K562 (cell line): ENCODE results near the gene SENP8. TPM values are rescaled to one million over a fixed set of nuclear protein-coding genes. Genes with fewer than 3 reads are reported as not detected.
"Not testable (repeated sequence)": the region's sequence is repeated elsewhere in the genome, so short reads cannot be mapped to it uniquely, and the experiment has no call there.

ENCODE experiments used
- ATAC-seq: fragments of 200-7000 bp; cut with Tn5 transposase; 3 replicates; pipeline ENCODE4 v1.9.1; 2020; ENCODE audit warnings: moderate library complexity
- BruUV-seq: library from RNA; stranded (reverse); fragments of 400-500 nt; replicated peaks from 2 replicates; lab custom pipeline; 2021; lab: Mats Ljungman, UMichigan
- CTCF ChIA-PET: fragments of 300-600 bp; formaldehyde crosslinking; extraction: SDS; loops from one replicate; lab custom pipeline; 2021; ENCODE audit warnings: low intra/inter-chr PET ratio; lab: Yijun Ruan, JAX
- POLR2A ChIA-PET: fragments of 300-600, 350-650 bp; sonication (Branson Sonifier 250); formaldehyde crosslinking; extraction: SDS; loops from one replicate; lab custom pipeline; 2021; ENCODE audit warnings: antibody characterized with exemption, inconsistent platforms; lab: Yijun Ruan, JAX
- DNase-seq, 4 experiments: peaks; one replicate each; pipeline versions ENCODE4 v3.0.0 to v3.0.0-alpha.2; 2011 to 2018; ENCODE audit warnings: low spot score in 3 of 4, mixed read lengths in 3 of 4; ENCODE audit errors: extremely low read depth in 1 of 4
- FAIRE-seq: peaks from 2 replicates; lab custom pipeline; 2011; peaks lifted over from hg19 to GRCh38; lab: Jason Lieb, UNC
- H2AFZ ChIP-seq: 2 replicates; pipeline ENCODE4 v1.6.0; 2011; ENCODE audit warnings: low read depth, low read length, control low read depth, inconsistent platforms
- H3K27ac ChIP-seq: fragments of 200-600 bp; 3 replicates; pipeline ENCODE4 v1.8.0; 2011; ENCODE audit warnings: low read depth, mild to moderate bottlenecking, control low read depth, inconsistent platforms, low read length, moderate library complexity, mixed read lengths; ENCODE audit errors: extremely low read depth
- H3K27me3 ChIP-seq, 2 experiments: fragments of 300-600 bp in 1 of 2; 2 replicates in 1 of 2; 3 replicates in 1 of 2; pipeline versions ENCODE4 v1.6.0 to v1.8.0; 2011; ENCODE audit warnings: inconsistent platforms in 2 of 2, low read length in 2 of 2, mild to moderate bottlenecking in 1 of 2, mixed read lengths in 1 of 2, moderate library complexity in 1 of 2; ENCODE audit not compliant: control insufficient read depth in 2 of 2, insufficient read depth in 2 of 2
- H3K36me3 ChIP-seq: fragments of 300-600 bp; 3 replicates; pipeline ENCODE4 v1.8.0; 2011; ENCODE audit warnings: mild to moderate bottlenecking, low read length, inconsistent platforms; ENCODE audit not compliant: control insufficient read depth, insufficient read depth
- H3K4me1 ChIP-seq, 2 experiments: fragments of 200-600 bp in 1 of 2; replicated peaks in 1 of 2; 2 replicates in 1 of 2; 3 replicates in 1 of 2; pipeline versions ENCODE4 v1.5.1 to v1.8.0; 2011; ENCODE audit warnings: inconsistent platforms in 2 of 2, low read length in 2 of 2, mild to moderate bottlenecking in 1 of 2, mixed read lengths in 1 of 2, moderate library complexity in 1 of 2; ENCODE audit not compliant: control insufficient read depth in 2 of 2, insufficient read depth in 2 of 2
- H3K4me2 ChIP-seq: 2 replicates; pipeline ENCODE4 v1.6.1; 2011; ENCODE audit warnings: low read length, control low read depth, inconsistent platforms, mixed read lengths; ENCODE audit not compliant: insufficient read depth
- H3K4me3 ChIP-seq: fragments of 200-600 bp; sonication (generic), shearing (Covaris generic); 2 replicates; pipeline ENCODE4 v1.5.1; 2016; ENCODE audit warnings: control low read depth, inconsistent platforms
- H3K79me2 ChIP-seq: fragments of 200-600 bp; 3 replicates; pipeline ENCODE4 v1.8.0; 2011; ENCODE audit warnings: low read length, inconsistent platforms; ENCODE audit not compliant: control insufficient read depth, insufficient read depth
- H3K9ac ChIP-seq, 2 experiments: 2 replicates each; pipeline versions ENCODE4 v1.6.0 to v1.6.1; 2011; ENCODE audit warnings: low read depth in 2 of 2, low read length in 2 of 2, control low read depth in 1 of 2, inconsistent platforms in 1 of 2, mild to moderate bottlenecking in 1 of 2, mixed read lengths in 1 of 2; ENCODE audit not compliant: insufficient read depth in 1 of 2
- H3K9me1 ChIP-seq: one replicate; pipeline ENCODE4 v1.6.0; 2011; ENCODE audit warnings: inconsistent platforms, mild to moderate bottlenecking, low read length, moderate library complexity; ENCODE audit not compliant: control insufficient read depth, insufficient read depth
- H3K9me3 ChIP-seq: replicated peaks from 2 replicates; pipeline ENCODE4 v1.5.1; 2011; ENCODE audit warnings: low read depth, low read length, inconsistent platforms; ENCODE audit not compliant: control insufficient read depth, insufficient read depth
- H4K20me1 ChIP-seq: replicated peaks from 2 replicates; pipeline ENCODE4 v1.6.1; 2011; ENCODE audit warnings: low read length, inconsistent platforms, mixed read lengths; ENCODE audit not compliant: control insufficient read depth, insufficient read depth
- CBX1 ChIP-seq: sonication (generic); IDR thresholded peaks from 2 replicates; pipeline ENCODE4 v1.6.1; 2016; ENCODE audit warnings: antibody characterized with exemption, low read depth, mild to moderate bottlenecking
- EP400 ChIP-seq: fragments of 450-650 bp; IDR thresholded peaks from 2 replicates; pipeline ENCODE4 v1.6.1; 2017; ENCODE audit warnings: antibody characterized with exemption, mild to moderate bottlenecking, moderate library complexity
- MAFF ChIP-seq: IDR thresholded peaks from 2 replicates; pipeline ENCODE4 v1.6.1; 2012; ENCODE audit warnings: low read length, improper control_type of control experiment
- NFIC ChIP-seq: fragments of 450-650 bp; IDR thresholded peaks from 2 replicates; pipeline ENCODE4 v1.6.1; 2017; ENCODE audit warnings: mild to moderate bottlenecking, inconsistent platforms
- RAD51 ChIP-seq: fragments of 450-650 bp; IDR thresholded peaks from 2 replicates; pipeline ENCODE4 v1.7.1; 2016; ENCODE audit warnings: low read depth, mild to moderate bottlenecking, borderline replicate concordance
- SAP30 ChIP-seq: fragments of 200-600 bp; sonication (generic); IDR thresholded peaks from 2 replicates; pipeline ENCODE4 v1.6.1; 2012; ENCODE audit warnings: borderline replicate concordance, low read depth, mild to moderate bottlenecking, moderate library complexity, low read length, control low read depth, inconsistent platforms; ENCODE audit not compliant: insufficient read depth, poor library complexity, severe bottlenecking
- STAT5A ChIP-seq: IDR thresholded peaks from 2 replicates; pipeline ENCODE4 v1.6.1; 2012; ENCODE audit warnings: low read length, inconsistent platforms, borderline replicate concordance
- TBP ChIP-seq: optimal IDR thresholded peaks from 2 replicates; pipeline ENCODE3; 2011; ENCODE audit warnings: low read depth, low read length, improper control_type of control experiment
- ZNF3 ChIP-seq: fragments of 250-450 bp; sonication (Bioruptor Pico); IDR thresholded peaks from 2 replicates; pipeline ENCODE4 v1.5.0; 2021; ENCODE audit warnings: mild to moderate bottlenecking, moderate library complexity
- ZNF507 ChIP-seq: conservative IDR thresholded peaks from 2 replicates; pipeline ENCODE4 v1.6.1; 2017; ENCODE audit warnings: missing genetic modification characterization, missing compliant biosample characterization
- ZNF717 ChIP-seq: fragments of 250-450 bp; sonication (Bioruptor Pico); IDR thresholded peaks from 2 replicates; pipeline ENCODE4 v1.5.0; 2021
- WGBS: fragments of 100-300 bp; shearing (Covaris generic); methylation state at CpG from one replicate; pipeline ENCODE4 v1.1.6; 2016; ENCODE audit warnings: low coverage, mixed read lengths; ENCODE audit not compliant: insufficient coverage; ENCODE audit errors: missing lambda C conversion rate; 5-methylcytosine and 5-hydroxymethylcytosine counted together
- in situ Hi-C: fragments of 300-500 bp; cut with MboI; formaldehyde crosslinking; loops from 4 replicates; pipeline ENCODE4 v1.15.0; 2018; ENCODE audit warnings: inconsistent platforms, mixed read lengths
- intact Hi-C: fragments of 100-400 bp; cut with micrococcal nuclease; formaldehyde crosslinking; loops from 2 replicates; pipeline ENCODE4 v1.14.2; 2022
- polyA plus RNA-seq, 8 experiments: library from polyadenylated mRNA; depleted of rRNA in 4 of 8; stranded (reverse) in 5 of 8; unstranded in 3 of 8; fragments of >200 nt; fragmentation: Nextera tagmentation in 2 of 8; fragmentation: Illumina TruSeq in 1 of 8; extraction: Ambion mirVana in 2 of 8; extraction: Trizol in 1 of 8; gene quantifications; 2 replicates each; pipeline versions ENCODE4 v1.2.1 to v1.2.3, GENCODE V29; 2011 to 2014; ENCODE audit warnings: inconsistent platforms in 1 of 8, missing spikeins in 1 of 8
- total RNA-seq, 7 experiments: library from RNA; depleted of rRNA in 6 of 7; stranded (reverse); fragments of >200 nt in 6 of 7; fragmentation: Illumina TruSeq in 2 of 7; extraction: Trizol in 2 of 7; gene quantifications; 2 replicates each; pipeline versions ENCODE4 v1.2.1 to v1.2.3, GENCODE V29; 2011 to 2021; ENCODE audit warnings: low replicate concordance in 1 of 7
- TF ChIP-seq, protein P1 (sequence below): sonication (generic); formaldehyde crosslinking; IDR thresholded peaks from 2 replicates; pipeline ENCODE4 v1.8.0; 2023; ENCODE audit warnings: mild to moderate bottlenecking, missing genetic modification reagents
- TF ChIP-seq, protein P2 (sequence below): fragments of 250-450 bp; sonication (Bioruptor Pico); IDR thresholded peaks from 2 replicates; pipeline ENCODE4 v1.5.0; 2021; ENCODE audit warnings: mild to moderate bottlenecking, borderline replicate concordance

Gene SENP8
- total and polyA plus RNA-seq, 9 of the 15 experiments (the other 6 are each of a cell fraction or from before 2014, with no cell fraction given) = 1.4 to 5.4 (median 2.4) TPM

DNA sequence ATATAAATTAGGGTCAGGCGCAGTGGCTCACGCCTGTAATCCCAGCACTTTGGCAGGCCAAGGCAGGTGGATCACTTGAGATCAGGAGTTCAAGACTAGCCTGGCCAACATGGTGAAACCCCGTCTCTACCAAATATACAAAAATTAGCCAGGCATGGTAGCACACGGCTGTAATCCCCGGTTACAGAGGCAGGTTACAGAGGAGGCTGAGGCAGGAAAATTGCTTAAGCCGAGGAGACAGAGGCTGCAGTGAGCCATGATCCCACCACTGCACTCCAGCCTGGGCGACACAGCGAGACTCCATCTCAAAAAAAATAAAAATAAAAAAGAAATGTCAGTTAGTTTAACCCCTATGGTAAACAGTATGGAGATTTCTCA lies 46.8 kb upstream of the SENP8 start:
- H3K9me1 ChIP-seq, H3K27me3 ChIP-seq, in situ Hi-C loops, ATAC-seq, POLR2A ChIA-PET, H3K9me3 ChIP-seq, DNase-seq, BruUV-seq, intact Hi-C loops, H3K4me1 ChIP-seq, H3K9ac ChIP-seq, H2AFZ ChIP-seq, CTCF ChIA-PET, H4K20me1 ChIP-seq, FAIRE-seq, H3K27ac ChIP-seq, H3K4me3 ChIP-seq, H3K4me2 ChIP-seq, H3K79me2 ChIP-seq, H3K36me3 ChIP-seq: not testable (repeated sequence)
- WGBS = 34% methylated on average over 8 of the region's 8 CpGs

DNA sequence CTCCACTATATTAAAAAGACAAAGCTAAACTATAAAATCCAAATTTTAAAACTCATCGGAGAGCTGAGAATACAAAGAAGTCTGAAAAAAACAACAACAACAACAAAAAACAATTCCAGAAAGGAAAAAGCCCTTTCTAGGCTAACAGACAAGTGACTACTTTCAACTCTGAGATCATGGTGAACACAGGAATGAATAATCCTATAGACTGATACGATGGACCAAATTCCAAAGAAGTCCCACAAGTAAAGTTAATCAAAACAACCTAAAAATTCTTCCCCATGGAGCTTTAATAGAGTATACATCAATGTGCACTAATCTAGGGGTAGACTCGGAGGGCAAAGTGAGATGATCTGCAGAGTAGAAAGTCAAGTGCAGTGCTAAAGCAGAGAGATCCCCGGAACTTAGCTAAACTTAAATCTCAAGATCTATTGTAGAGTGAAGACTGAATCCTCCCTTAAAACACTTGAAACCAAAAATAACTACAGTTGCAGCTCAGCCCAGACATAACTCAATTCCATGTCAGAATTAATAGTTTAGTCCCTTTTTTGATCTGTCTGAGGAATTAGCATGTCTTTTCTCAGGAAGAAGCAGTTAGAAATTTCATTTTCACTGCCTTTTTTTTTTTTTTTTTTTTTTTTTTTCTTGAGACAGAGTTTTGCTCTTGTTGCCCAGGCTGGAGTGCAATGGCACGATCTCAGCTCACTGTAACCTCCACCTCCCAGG lies 43.7 kb upstream of the SENP8 start:
- H3K4me1 ChIP-seq = no peaks in the 10 kb centered on the region
- in situ Hi-C loops = no loop called here
- H3K4me3 ChIP-seq = no peak overlapping the region
- CTCF ChIA-PET = no interaction called here
- no peak overlapping the region for H3K9ac ChIP-seq
- POLR2A ChIA-PET = no interaction called here
- H3K4me2 ChIP-seq = no peak overlapping the region
- FAIRE-seq (no peak), DNase-seq (no peak), ATAC-seq (no peak)
- intact Hi-C loops = no loop called here
- H2AFZ ChIP-seq = no peak overlapping the region
- BruUV-seq = no TSS peak
- H3K9me1 ChIP-seq = no peaks in the 10 kb centered on the region
- no peaks in the 10 kb centered on the region for H3K9me3 ChIP-seq
- H4K20me1 ChIP-seq = no peaks in the 10 kb centered on the region
- no peak overlapping the region for H3K27ac ChIP-seq
- H3K27me3 ChIP-seq = no peaks in the 10 kb centered on the region; a peak in 1 of 5 replicates
- H3K79me2 ChIP-seq = no peaks in the 10 kb centered on the region
- no peaks in the 10 kb centered on the region for H3K36me3 ChIP-seq
- 7% methylated on average over 4 of the region's 5 CpGs for WGBS
- TF ChIP-seq ZNF717 (no peak), EP400 (no peak), ZNF3 (CRISPR knock-in tag) (no peak), TBP (no peak), RAD51 (no peak), SAP30 (no peak), MAFF (no peak), ZNF507 (tag) (no peak), NFIC (no peak), CBX1 (no peak), STAT5A (no peak)
- TF ChIP-seq, protein P1, sequence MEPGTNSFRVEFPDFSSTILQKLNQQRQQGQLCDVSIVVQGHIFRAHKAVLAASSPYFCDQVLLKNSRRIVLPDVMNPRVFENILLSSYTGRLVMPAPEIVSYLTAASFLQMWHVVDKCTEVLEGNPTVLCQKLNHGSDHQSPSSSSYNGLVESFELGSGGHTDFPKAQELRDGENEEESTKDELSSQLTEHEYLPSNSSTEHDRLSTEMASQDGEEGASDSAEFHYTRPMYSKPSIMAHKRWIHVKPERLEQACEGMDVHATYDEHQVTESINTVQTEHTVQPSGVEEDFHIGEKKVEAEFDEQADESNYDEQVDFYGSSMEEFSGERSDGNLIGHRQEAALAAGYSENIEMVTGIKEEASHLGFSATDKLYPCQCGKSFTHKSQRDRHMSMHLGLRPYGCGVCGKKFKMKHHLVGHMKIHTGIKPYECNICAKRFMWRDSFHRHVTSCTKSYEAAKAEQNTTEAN (CRISPR knock-in tag) = no peak
- TF ChIP-seq, protein P2, sequence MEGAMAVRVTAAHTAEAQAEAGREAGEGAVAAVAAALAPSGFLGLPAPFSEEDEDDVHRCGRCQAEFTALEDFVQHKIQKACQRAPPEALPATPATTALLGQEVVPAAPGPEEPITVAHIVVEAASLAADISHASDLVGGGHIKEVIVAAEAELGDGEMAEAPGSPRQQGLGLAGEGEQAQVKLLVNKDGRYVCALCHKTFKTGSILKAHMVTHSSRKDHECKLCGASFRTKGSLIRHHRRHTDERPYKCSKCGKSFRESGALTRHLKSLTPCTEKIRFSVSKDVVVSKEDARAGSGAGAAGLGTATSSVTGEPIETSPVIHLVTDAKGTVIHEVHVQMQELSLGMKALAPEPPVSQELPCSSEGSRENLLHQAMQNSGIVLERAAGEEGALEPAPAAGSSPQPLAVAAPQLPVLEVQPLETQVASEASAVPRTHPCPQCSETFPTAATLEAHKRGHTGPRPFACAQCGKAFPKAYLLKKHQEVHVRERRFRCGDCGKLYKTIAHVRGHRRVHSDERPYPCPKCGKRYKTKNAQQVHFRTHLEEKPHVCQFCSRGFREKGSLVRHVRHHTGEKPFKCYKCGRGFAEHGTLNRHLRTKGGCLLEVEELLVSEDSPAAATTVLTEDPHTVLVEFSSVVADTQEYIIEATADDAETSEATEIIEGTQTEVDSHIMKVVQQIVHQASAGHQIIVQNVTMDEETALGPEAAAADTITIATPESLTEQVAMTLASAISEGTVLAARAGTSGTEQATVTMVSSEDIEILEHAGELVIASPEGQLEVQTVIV (CRISPR knock-in tag) = no peak
